ENCODE results near the gene PRXL2B. TPM values are rescaled to one million over a fixed set of nuclear protein-coding genes. Genes with fewer than 3 reads are reported as not detected.
"Not testable (repeated sequence)": the region's sequence is repeated elsewhere in the genome, so short reads cannot be mapped to it uniquely, and the experiment has no call there.

Gene PRXL2B
- total RNA-seq, 3 donors from 2014 or later, result 33.8 to 42.3 (median 40.8) TPM

DNA sequence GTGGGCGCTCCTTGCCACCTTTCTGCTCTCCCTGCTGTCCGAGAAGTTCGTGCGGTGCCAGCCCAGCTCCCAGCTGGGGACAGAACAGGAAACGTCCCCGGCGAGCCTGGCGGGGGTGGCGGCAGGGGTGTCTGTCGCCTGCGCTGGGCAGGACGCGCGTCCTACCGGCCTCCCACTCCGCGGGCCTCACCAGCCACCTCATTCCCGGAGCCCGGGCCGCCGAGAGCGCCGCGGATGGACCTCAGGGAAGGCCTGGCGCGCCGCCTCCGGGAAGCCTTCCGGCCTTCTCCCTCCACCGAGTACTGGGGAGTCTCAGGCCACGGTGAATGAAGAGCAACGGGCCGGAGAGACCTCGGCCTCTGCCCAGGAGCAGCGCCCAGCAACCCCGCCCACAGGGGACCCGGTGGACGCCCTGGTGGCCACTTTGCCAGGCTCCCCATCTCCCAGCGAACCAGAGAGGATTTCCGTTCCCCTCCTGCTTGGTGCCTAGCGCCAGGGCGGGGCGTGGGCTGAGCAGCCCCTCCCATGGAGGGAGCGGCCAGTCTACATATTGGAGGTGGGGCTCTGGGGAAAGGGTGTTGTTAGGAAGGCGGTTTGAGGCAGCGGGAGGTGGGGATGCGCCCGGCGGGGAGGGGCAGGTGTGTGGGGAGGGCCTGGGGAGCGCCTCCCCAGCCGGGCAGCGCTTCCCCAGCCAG lies 39.9 kb upstream of the PRXL2B start:
- peak; percentile 68 for DNase-seq
- no peaks in the 10 kb centered on the region for H3K36me3 Mint-ChIP-seq (ENCODE audit: insufficient read depth)
- H3K4me3 Mint-ChIP-seq, result peak overlapping the region; percentile 85
- ATAC-seq, result peak; percentile 48 to 62
- no peaks in the 10 kb centered on the region for H3K9me3 Mint-ChIP-seq
- H3K27me3 Mint-ChIP-seq (ENCODE audit: low read depth), result no peaks in the 10 kb centered on the region
- peaks cover 32% of the 10 kb centered on the region for H3K4me1 Mint-ChIP-seq (ENCODE audit: low read depth)

DNA sequence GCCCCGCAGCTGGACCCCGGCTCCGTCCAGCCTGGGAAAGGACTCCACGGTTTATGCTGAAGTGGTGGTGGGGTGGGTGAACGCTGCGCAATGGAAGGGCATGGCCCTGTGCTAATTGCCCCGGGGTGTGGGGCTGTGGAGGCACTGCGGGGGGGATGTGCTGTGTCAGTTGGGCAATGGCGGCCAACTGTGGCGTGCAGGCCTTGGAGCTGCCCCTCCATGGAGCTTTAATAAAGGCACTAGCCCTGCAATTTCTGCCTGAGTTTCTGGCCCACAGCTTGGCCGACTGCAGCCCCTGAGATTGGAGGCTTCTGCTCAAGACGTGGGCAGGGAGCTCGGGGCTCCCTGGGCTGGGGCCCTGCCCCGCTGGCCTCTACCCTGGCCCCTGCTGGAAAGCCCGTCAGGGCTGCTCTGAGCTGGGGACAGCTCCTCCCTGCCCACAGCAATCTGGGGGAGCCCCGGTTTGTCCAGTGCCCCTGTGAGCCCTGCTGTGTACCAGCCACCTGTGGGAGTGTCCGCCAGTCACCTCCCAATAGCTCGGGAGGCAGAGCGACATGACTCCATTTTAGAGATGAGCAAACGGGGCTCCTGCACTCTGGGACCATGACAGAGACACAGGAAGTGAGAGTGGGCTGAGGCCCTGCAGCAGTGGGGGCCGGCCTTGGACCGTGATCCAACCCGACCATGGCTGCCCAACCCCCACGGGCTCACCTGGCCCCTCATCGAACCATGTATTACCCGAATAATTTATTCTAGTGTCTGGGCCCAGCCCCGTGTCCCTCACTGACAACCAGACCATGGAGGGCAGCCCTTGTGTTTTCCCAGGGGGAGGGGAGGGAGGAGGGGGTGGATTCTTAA lies 39.1 kb upstream of the PRXL2B start:
- Mint-ChIP-seq H3K36me3 (ENCODE audit: insufficient read depth) (no peaks in the 10 kb centered on the region), H3K4me3 (peak overlapping the region; percentile 85), H3K9me3 (no peaks in the 10 kb centered on the region), H3K27me3 (ENCODE audit: low read depth) (no peaks in the 10 kb centered on the region), H3K4me1 (ENCODE audit: low read depth) (peaks cover 30% of the 10 kb centered on the region)
- ATAC-seq (peak; percentile 31 to 39), DNase-seq (peak; percentile 27)

DNA sequence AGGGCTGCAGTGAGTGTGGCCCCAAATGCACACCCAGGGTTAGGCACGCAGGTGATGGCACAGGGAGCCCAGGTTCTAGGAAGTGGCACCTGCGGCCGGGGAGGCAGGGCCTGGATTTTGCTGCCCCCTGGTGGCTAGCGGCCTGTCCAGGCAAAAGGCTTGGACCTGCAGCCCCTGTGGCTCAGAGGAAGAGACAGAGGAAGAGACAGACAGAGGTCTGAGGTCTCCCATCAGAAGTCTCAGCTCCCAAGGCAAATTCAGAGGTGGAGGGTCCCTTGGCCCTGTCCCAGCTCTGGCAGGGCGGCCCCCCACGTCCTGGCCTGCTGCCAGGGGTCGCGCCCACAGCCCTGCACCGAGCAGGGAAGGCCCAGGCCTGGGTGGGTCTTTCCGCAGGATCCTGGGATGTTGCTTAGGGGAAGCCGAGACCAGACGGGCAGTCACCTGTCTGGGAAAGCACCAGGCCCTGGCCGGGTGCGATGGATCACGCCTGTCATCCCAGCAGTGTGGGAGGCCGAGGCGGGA lies 38.4 kb upstream of the PRXL2B start:
- Mint-ChIP-seq H3K9me3 (no peaks in the 10 kb centered on the region), H3K4me1 (ENCODE audit: low read depth) (peaks cover 30% of the 10 kb centered on the region), H3K27me3 (ENCODE audit: low read depth) (no peaks in the 10 kb centered on the region), H3K4me3 (peak overlapping the region; percentile 85), H3K36me3 (ENCODE audit: insufficient read depth) (no peaks in the 10 kb centered on the region)
- ATAC-seq, result peak; percentile 20 to 33
- peak; percentile 84 for DNase-seq

DNA sequence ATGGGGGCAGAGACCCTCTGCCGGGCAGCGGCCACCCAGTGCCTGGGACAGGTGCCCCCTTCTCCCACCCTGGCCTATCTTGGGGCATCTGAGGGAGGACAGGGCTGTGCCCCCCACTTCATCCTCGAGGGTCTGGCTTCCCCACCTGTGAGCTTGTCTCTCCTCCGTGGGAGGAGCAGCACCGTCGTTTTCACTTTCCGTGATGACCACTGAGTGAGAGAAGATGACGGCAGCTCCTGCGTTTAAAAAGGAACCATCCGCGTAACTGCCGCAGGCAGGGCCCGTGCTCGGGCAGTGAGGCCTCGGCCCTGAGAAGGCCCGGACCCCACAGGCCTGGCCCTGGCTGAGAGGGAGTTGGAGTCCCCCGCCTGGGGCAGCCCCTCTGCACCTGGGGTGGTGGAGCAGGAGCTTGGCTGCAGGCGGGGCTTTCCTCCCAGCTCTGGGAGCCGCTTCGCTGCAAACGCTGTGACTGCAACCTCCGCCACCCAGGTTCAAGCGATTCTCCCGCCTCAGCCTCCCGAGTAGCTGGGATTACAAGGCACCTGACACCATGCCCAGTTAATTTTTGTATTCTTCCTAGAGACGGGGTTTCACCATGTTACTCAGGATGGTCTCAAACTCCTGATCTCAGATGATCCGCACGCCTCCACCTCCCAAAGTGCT lies 37.1 kb upstream of the PRXL2B start:
- not testable (repeated sequence) for ATAC-seq; H3K27me3 Mint-ChIP-seq (ENCODE audit: low read depth); H3K36me3 Mint-ChIP-seq (ENCODE audit: insufficient read depth); DNase-seq; H3K9me3 Mint-ChIP-seq
- H3K4me3 Mint-ChIP-seq, result peak overlapping the region; percentile 29
- H3K4me1 Mint-ChIP-seq (ENCODE audit: low read depth), result peaks cover 29% of the 10 kb centered on the region

DNA sequence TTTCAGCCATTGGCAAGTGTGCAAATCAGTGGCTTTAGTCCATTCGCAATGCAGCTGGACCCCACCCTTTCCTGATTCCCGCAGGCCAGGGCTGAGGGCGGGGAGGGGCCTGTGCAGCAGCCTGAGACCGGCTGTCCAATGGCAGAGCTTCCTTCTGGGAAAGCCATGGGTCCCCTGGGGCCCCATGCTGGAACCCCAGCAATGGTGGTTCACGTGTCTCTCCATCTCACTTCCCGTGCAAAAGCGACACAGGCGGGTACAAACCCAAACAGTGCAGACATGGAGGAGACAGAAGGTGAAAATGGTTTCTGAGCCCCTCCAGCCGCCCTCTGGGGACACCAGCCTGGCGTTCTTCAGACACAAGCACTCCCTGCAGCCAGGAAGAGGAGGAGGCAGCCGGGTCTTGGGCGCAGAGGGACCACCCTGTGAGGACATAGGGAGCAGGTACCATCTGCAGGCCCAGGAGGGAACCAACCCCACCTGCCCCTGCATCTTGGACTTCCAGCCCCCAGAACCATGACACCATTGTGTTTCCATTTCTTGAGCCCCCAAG lies 36.2 kb upstream of the PRXL2B start:
- not testable (repeated sequence) for H3K9me3 Mint-ChIP-seq; H3K36me3 Mint-ChIP-seq (ENCODE audit: insufficient read depth); H3K27me3 Mint-ChIP-seq (ENCODE audit: low read depth); ATAC-seq; DNase-seq; H3K4me3 Mint-ChIP-seq
- peaks cover 34% of the 10 kb centered on the region for H3K4me1 Mint-ChIP-seq (ENCODE audit: low read depth)

DNA sequence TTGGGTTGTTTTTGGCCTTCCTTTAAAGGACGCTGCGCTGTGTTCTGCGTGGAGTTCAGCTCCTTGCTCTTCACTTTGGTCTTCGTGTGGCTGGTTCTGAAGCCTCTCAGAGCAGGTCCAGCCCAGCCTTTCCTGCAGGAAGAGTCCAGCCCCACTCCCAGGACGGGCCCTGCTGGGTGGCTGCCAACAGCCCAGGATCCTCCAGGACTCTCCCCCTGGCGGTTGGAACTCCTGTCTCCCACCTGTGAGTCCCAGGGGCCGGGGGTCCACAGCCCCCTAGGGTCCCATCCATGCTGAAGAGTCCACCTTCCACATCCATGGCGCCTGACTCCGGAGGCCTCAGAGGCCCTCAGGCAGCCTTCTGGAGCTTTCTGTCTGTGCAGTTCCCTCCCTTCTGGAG lies 35.0 kb upstream of the PRXL2B start:
- H3K9me3 Mint-ChIP-seq; H3K4me3 Mint-ChIP-seq; H3K27me3 Mint-ChIP-seq (ENCODE audit: low read depth); ATAC-seq; H3K36me3 Mint-ChIP-seq (ENCODE audit: insufficient read depth); DNase-seq: not testable (repeated sequence)
- H3K4me1 Mint-ChIP-seq (ENCODE audit: low read depth), result peaks cover 42% of the 10 kb centered on the region

DNA sequence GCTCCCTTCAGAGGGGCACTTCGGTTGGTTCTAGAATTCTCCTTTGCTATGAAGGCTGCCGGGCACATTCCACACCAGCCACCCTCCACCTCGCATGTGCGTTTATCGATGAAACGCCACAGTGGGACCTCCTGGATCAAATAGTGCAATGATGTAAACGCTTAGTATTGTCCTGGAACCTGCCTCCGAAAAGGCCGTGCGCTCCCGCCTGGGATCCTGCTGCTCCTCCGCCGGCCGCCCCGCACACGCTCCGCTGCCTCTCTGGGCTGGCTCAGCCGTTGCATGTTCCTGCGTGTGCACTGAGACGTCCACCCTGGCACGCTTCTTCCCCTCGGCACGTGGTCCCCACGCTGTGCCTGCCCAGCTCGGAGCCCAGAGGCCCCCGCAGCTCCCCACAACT lies 34.4 kb upstream of the PRXL2B start:
- Mint-ChIP-seq H3K27me3 (ENCODE audit: low read depth) (no peaks in the 10 kb centered on the region), H3K36me3 (ENCODE audit: insufficient read depth) (no peaks in the 10 kb centered on the region), H3K4me3 (no peak overlapping the region), H3K4me1 (ENCODE audit: low read depth) (peaks cover 41% of the 10 kb centered on the region), H3K9me3 (no peaks in the 10 kb centered on the region)
- DNase-seq (no peak), ATAC-seq (no peak)

DNA sequence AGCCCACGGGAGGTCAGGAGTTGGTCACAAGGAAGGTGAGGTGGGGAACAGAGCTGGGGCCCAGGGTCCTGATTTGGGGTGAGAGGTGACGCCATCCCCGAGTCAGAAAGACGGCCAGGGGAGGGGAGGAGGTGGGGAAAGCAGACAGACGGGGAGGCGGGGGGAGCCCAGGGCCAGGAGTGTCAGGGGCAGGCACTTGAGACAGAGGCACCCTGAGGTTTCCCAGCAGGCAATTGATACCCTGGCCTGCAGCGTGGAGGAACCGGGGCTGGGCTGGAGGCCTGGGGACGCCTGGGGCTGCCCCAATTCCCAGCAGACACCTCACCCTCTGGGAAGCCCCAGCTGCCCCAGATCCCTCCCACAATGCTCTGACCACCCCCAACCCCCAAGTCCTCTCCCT lies 33.5 kb upstream of the PRXL2B start:
- ATAC-seq; H3K4me3 Mint-ChIP-seq; DNase-seq; H3K9me3 Mint-ChIP-seq; H3K27me3 Mint-ChIP-seq (ENCODE audit: low read depth); H3K36me3 Mint-ChIP-seq (ENCODE audit: insufficient read depth): not testable (repeated sequence)
- peaks cover 42% of the 10 kb centered on the region for H3K4me1 Mint-ChIP-seq (ENCODE audit: low read depth)

DNA sequence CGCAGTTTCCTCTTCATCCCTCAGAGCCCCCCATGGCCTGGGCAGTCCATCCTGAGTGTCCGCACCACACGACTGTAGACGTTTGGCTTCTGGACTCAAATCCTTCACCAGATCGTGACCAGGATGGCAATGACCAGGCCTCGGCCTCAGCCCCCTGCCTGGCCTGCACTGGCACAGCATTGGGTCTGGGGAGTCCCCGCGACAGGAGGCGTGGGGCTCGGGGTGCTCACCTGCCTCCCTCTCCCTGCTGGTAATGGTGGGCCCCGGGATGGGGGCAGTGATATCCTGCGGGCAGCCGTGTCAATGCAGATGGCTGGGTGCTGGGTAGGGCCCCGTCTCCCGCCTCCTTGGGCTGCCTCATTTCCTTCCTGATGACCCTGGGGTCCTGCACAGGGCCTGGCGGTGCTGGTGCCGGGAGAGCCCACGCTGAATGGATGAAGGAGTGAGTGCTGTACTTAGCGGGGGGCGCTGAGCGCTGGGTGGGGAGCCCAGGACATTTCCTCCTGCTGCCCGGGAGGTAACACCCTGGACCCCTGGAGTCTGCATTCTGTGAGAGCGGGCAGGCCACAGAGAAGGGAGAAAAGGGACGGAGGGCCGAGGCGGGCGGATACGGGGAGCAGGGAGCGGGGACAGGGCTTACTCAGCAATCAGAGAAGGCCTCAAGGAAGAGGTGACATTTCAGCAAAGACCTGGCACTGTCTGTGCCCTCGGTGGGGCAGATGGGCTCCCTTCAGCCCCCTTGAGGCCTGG lies 32.5 kb upstream of the PRXL2B start:
- Mint-ChIP-seq H3K4me1 (ENCODE audit: low read depth) (peaks cover 42% of the 10 kb centered on the region), H3K4me3 (no peak overlapping the region), H3K27me3 (ENCODE audit: low read depth) (no peaks in the 10 kb centered on the region), H3K9me3 (no peaks in the 10 kb centered on the region), H3K36me3 (ENCODE audit: insufficient read depth) (peaks cover 3% of the 10 kb centered on the region)
- DNase-seq (no peak), ATAC-seq (no peak)

DNA sequence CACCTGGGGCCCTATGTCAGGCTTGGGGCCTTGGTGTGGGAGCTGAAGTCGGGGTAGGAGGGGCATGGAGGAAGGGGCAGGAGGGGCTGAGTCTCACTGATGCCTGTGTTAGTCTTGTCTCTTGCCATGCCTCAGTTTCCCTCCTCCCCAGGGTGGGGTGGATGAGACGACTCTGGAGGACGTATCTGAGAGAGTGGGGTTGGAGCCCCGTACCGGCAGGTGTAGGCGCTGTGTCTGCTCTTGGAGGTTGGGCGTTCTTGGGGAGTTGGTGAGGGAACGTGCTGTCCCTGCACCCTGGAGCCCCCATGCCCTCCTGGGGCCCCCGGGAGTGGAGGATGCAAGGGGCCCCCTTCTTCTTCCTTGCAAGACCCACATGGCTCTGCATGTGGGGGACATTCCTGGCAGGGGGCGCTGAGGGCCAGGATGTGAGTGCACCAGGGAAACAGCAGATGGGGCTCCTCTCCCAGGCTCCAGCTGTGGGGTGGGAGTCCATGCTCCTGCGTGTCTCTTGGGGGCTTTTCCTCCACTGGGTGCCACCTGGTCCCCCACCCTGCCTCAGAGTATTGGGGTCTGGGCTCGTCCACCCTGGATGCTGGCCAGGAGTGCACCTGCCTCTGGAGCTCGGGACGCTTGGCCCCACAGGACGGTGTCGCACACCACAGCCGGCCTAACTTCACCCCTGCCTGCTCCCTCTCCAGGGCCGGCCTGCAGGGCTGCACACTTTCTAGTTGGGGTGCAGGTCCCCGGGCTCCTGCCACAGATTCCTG lies 31.8 kb upstream of the PRXL2B start:
- Mint-ChIP-seq H3K4me1 (ENCODE audit: low read depth) (peaks cover 40% of the 10 kb centered on the region), H3K4me3 (peak overlapping the region; percentile 99), H3K36me3 (ENCODE audit: insufficient read depth) (peaks cover 6% of the 10 kb centered on the region), H3K27me3 (ENCODE audit: low read depth) (no peaks in the 10 kb centered on the region), H3K9me3 (no peaks in the 10 kb centered on the region)
- peak; percentile 55 for DNase-seq
- ATAC-seq, result peak in 1 of 2 donors; percentile 11

DNA sequence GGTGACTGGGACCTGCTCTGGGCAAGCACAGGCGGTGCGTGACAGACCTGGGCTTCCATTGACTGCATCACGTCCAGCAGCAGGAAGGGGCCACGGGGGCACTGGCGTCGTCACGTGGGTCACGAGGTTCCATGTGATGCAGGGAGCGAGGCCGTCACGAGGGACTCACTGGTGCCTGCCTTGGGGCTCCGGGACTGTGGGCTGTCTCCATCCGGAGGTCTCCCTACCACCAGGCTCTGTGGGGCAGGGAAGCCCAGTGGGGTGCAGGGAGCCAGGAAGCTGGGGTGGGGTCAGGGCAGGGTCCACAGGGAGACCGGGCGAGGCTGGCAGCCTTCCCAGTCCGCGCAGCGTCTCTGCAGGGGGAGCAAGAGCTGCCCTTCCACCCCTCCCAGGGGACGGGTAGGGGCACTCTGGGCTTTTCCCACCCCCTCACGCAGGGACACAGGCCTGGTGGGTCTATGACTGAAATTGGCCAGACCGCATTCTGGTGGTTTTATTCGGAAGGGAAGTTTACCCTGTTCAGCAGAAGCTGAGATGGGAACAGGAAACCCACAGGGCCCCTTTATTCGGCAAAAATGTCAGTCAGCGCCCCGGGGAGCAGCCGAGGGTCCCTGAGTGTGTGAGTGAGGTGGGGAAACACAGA lies 30.8 kb upstream of the PRXL2B start:
- H3K4me1 Mint-ChIP-seq (ENCODE audit: low read depth), result peaks cover 38% of the 10 kb centered on the region
- DNase-seq (peak; percentile 61), ATAC-seq (peak; percentile 65 to 66)
- H3K9me3 Mint-ChIP-seq, result no peaks in the 10 kb centered on the region
- peak overlapping the region; percentile 99 for H3K4me3 Mint-ChIP-seq
- no peaks in the 10 kb centered on the region for H3K27me3 Mint-ChIP-seq (ENCODE audit: low read depth)
- H3K36me3 Mint-ChIP-seq (ENCODE audit: insufficient read depth), result peaks cover 6% of the 10 kb centered on the region

DNA sequence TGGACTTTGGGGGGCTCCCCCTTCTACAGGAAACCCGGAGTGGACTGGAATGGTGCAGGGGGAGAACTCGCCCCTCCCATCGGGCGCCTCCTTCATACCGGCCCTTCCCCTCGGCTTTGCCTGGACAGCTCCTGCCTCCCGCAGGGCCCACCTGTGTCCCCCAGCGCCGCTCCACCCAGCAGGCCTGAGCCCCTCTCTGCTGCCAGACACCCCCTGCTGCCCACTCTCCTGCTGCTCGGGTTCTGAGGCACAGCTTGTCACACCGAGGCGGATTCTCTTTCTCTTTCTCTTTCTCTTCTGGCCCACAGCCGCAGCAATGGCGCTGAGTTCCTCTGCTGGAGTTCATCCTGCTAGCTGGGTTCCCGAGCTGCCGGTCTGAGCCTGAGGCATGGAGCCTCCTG lies 30.3 kb upstream of the PRXL2B start, which contains the start of gene TNFRSF14:
Gene TNFRSF14, plus strand, starts transcription at position 95 of the 401 bp plus-strand sequence. Its CDS starts 294 bp downstream, at position 389.
- DNase-seq (peak; percentile 70), ATAC-seq (peak; percentile 81 to 82)
- H3K4me3 Mint-ChIP-seq, result peak within 1 kb of the TSS; percentile 99
- H3K36me3 Mint-ChIP-seq (ENCODE audit: insufficient read depth), result peaks cover 8% of the 10 kb centered on the region
- H3K9me3 Mint-ChIP-seq, result no peaks in the 10 kb centered on the region
- peaks cover 39% of the 10 kb centered on the region for H3K4me1 Mint-ChIP-seq (ENCODE audit: low read depth)
- H3K27me3 Mint-ChIP-seq (ENCODE audit: low read depth), result no peaks in the 10 kb centered on the region

Data from activated T-cell treated with anti-CD3 and anti-CD28 coated beads, Interleukin-2, amount 50 U/mL, for 4 hours (primary cell).